H1 (cell line): ENCODE data around the gene UNC119B. TPM values are rescaled to one million over a fixed set of nuclear protein-coding genes. Genes with fewer than 3 reads are reported as not detected.

Source experiments
- CTCF ChIA-PET: fragments of 300-600 bp; sonication (Branson Sonifier 250); formaldehyde crosslinking; loops from one replicate; lab custom pipeline; 2021; ENCODE audit not compliant: partially characterized antibody; lab: Charles Lee
- POLR2A ChIA-PET: fragments of 300-600 bp; sonication (Branson Sonifier 250); formaldehyde crosslinking; loops from one replicate; lab custom pipeline; 2021; ENCODE audit warnings: inconsistent platforms; ENCODE audit not compliant: partially characterized antibody; lab: Charles Lee
- DNase-seq, 2 experiments: peaks; one replicate each; pipeline versions ENCODE4 v3.0.0 to v3.0.0-alpha.2; 2010 to 2022; ENCODE audit warnings: low spot score in 2 of 2, low read depth in 1 of 2, mixed read lengths in 1 of 2
- FAIRE-seq: peaks from 2 replicates; lab custom pipeline; 2011; peaks lifted over from hg19 to GRCh38; lab: Jason Lieb, UNC
- H2AFZ ChIP-seq: 2 replicates; pipeline ENCODE4 v1.8.1; 2012; ENCODE audit warnings: low read length, inconsistent platforms
- H2AK5ac ChIP-seq: 2 replicates; pipeline ENCODE4 v1.6.1; 2013; ENCODE audit warnings: low read depth, low read length
- H2BK120ac ChIP-seq: replicated peaks from 2 replicates; pipeline ENCODE3; 2013; ENCODE audit warnings: low read depth, low read length, inconsistent platforms
- H2BK12ac ChIP-seq: 2 replicates; pipeline ENCODE4 v1.6.1; 2013; ENCODE audit warnings: low read depth, low read length
- H2BK15ac ChIP-seq: 2 replicates; pipeline ENCODE4 v1.6.1; 2013; ENCODE audit warnings: low read length
- H2BK20ac ChIP-seq: 2 replicates; pipeline ENCODE4 v1.6.1; 2013; ENCODE audit warnings: low read length
- H2BK5ac ChIP-seq: 2 replicates; pipeline ENCODE4 v1.6.1; 2013; ENCODE audit warnings: low read depth, low read length
- H3K14ac ChIP-seq: 2 replicates; pipeline ENCODE4 v1.6.1; 2013; ENCODE audit warnings: inconsistent platforms; ENCODE audit not compliant: insufficient read length
- H3K18ac ChIP-seq: 2 replicates; pipeline ENCODE4 v1.6.1; 2013; ENCODE audit warnings: low read length; ENCODE audit errors: extremely low read depth
- H3K23ac ChIP-seq: 2 replicates; pipeline ENCODE4 v1.6.1; 2013; ENCODE audit warnings: inconsistent platforms; ENCODE audit not compliant: insufficient read length
- H3K23me2 ChIP-seq: 2 replicates; pipeline ENCODE4 v1.6.1; 2013; ENCODE audit warnings: low read depth, low read length
- H3K27ac ChIP-seq: 2 replicates; pipeline ENCODE4 v1.6.1; 2011; ENCODE audit warnings: low read depth, low read length, inconsistent platforms
- H3K27me3 ChIP-seq, 4 experiments: replicated peaks in 1 of 4; 1 replicate in 1 of 4; 2 replicates in 3 of 4; pipeline versions ENCODE4 v1.6.1 to v1.8.1; 2011 to 2013; ENCODE audit warnings: low read length in 3 of 4, mild to moderate bottlenecking in 3 of 4, inconsistent platforms in 2 of 4, mixed read lengths in 2 of 4, moderate library complexity in 1 of 4; ENCODE audit not compliant: control insufficient read depth in 3 of 4, insufficient read depth in 3 of 4; ENCODE audit errors: extremely low read depth in 1 of 4
- H3K36me3 ChIP-seq, 4 experiments: 2 replicates each; pipeline versions ENCODE4 v1.6.1 to v1.8.1; 2011 to 2013; ENCODE audit warnings: mild to moderate bottlenecking in 4 of 4, low read length in 3 of 4, moderate library complexity in 2 of 4, control low read depth in 1 of 4, inconsistent platforms in 1 of 4; ENCODE audit not compliant: insufficient read depth in 4 of 4, control insufficient read depth in 2 of 4
- H3K4ac ChIP-seq: replicated peaks from 2 replicates; pipeline ENCODE3; 2013; ENCODE audit warnings: low read length, low read depth, mixed read lengths, inconsistent platforms; ENCODE audit not compliant: insufficient read length
- H3K4me1 ChIP-seq, 4 experiments: replicated peaks in 1 of 4; 1 replicate in 1 of 4; 2 replicates in 3 of 4; pipeline versions ENCODE4 v1.6.1 to v1.8.1; 2011 to 2013; ENCODE audit warnings: low read length in 3 of 4, inconsistent platforms in 2 of 4, mixed read lengths in 1 of 4; ENCODE audit not compliant: insufficient read depth in 4 of 4, control insufficient read depth in 3 of 4
- H3K4me2 ChIP-seq, 2 experiments: 2 replicates each; pipeline versions ENCODE4 v1.6.1 to v1.8.1; 2011 to 2013; ENCODE audit warnings: low read depth in 2 of 2, low read length in 2 of 2, control low read depth in 1 of 2, inconsistent platforms in 1 of 2, mild to moderate bottlenecking in 1 of 2; ENCODE audit not compliant: insufficient read depth in 1 of 2
- H3K4me3 ChIP-seq, 4 experiments: fragments of 200-600, 300-600 bp in 1 of 4; sonication (generic), shearing (Covaris generic), sonication (Bioruptor Twin) in 1 of 4; 2 replicates each; pipeline versions ENCODE4 v1.5.1 to v1.8.1; 2011 to 2016; ENCODE audit warnings: low read length in 4 of 4, low read depth in 3 of 4, control low read depth in 2 of 4, inconsistent platforms in 2 of 4, mild to moderate bottlenecking in 2 of 4, mixed read lengths in 1 of 4, moderate library complexity in 1 of 4; ENCODE audit not compliant: insufficient read depth in 2 of 4; ENCODE audit errors: extremely low read depth in 1 of 4
- H3K56ac ChIP-seq: replicated peaks from 2 replicates; pipeline ENCODE3; 2013; ENCODE audit warnings: low read depth, mild to moderate bottlenecking, mixed read lengths, low read length, inconsistent platforms; ENCODE audit not compliant: insufficient read length
- H3K79me1 ChIP-seq: 2 replicates; pipeline ENCODE4 v1.6.1; 2013; ENCODE audit warnings: low read depth, low read length, control low read depth
- H3K79me2 ChIP-seq, 2 experiments: 2 replicates each; pipeline versions ENCODE4 v1.6.1 to v1.8.1; 2012 to 2013; ENCODE audit warnings: low read length in 2 of 2, mild to moderate bottlenecking in 2 of 2, inconsistent platforms in 1 of 2; ENCODE audit not compliant: insufficient read depth in 2 of 2, control insufficient read depth in 1 of 2
- H3K9ac ChIP-seq, 4 experiments: replicated peaks in 1 of 4; 1 replicate in 1 of 4; 2 replicates in 3 of 4; pipeline versions ENCODE4 v1.6.1 to v1.8.1; 2011 to 2013; ENCODE audit warnings: low read depth in 3 of 4, low read length in 3 of 4, control low read depth in 2 of 4, mild to moderate bottlenecking in 2 of 4, moderate library complexity in 2 of 4, inconsistent platforms in 1 of 4; ENCODE audit errors: extremely low read depth in 1 of 4
- H3K9me3 ChIP-seq, 2 experiments: 2 replicates each; pipeline versions ENCODE4 v1.6.1 to v1.8.1; 2012 to 2013; ENCODE audit warnings: mild to moderate bottlenecking in 2 of 2, moderate library complexity in 2 of 2, control low read depth in 1 of 2, inconsistent platforms in 1 of 2, low read depth in 1 of 2, low read length in 1 of 2, mixed read lengths in 1 of 2; ENCODE audit not compliant: insufficient read depth in 2 of 2
- H4K20me1 ChIP-seq, 2 experiments: replicated peaks in 1 of 2; 2 replicates each; pipeline versions ENCODE3 to v1.8.1; 2011 to 2013; ENCODE audit warnings: inconsistent platforms in 2 of 2, low read length in 2 of 2, mild to moderate bottlenecking in 1 of 2; ENCODE audit not compliant: insufficient read depth in 2 of 2, control insufficient read depth in 1 of 2
- H4K5ac ChIP-seq: 2 replicates; pipeline ENCODE4 v1.6.1; 2013; ENCODE audit warnings: low read length, low read depth, mixed read lengths, inconsistent platforms; ENCODE audit not compliant: insufficient read length
- H4K8ac ChIP-seq: 2 replicates; pipeline ENCODE4 v1.8.0; 2013; ENCODE audit warnings: mild to moderate bottlenecking, moderate library complexity, low read length, inconsistent platforms; ENCODE audit not compliant: insufficient read depth; ENCODE audit errors: extremely low read depth
- H4K91ac ChIP-seq: replicated peaks from 2 replicates; pipeline ENCODE3; 2013; ENCODE audit warnings: low read length, mixed read lengths, inconsistent platforms; ENCODE audit not compliant: insufficient read length
- CTBP2 ChIP-seq: IDR thresholded peaks from 2 replicates; pipeline ENCODE4 v1.7.0; 2011; ENCODE audit warnings: borderline replicate concordance, mild to moderate bottlenecking, moderate library complexity, mixed read lengths, low read length; ENCODE audit not compliant: insufficient read depth, insufficient read length
- CTCF ChIP-seq, 3 experiments: IDR thresholded peaks; 1 replicate in 2 of 3; 2 replicates in 1 of 3; pipeline versions ENCODE4 v1.5.1 to v1.6.1; 2011; ENCODE audit warnings: low read length in 3 of 3, mild to moderate bottlenecking in 3 of 3, inconsistent platforms in 2 of 3, low read depth in 1 of 3, moderate library complexity in 1 of 3; ENCODE audit not compliant: insufficient read depth in 1 of 3; ENCODE audit errors: control extremely low read depth in 1 of 3
- FOSL1 ChIP-seq: IDR thresholded peaks from 2 replicates; pipeline ENCODE4 v1.6.1; 2011; ENCODE audit warnings: mild to moderate bottlenecking, low read depth, low read length, moderate library complexity; ENCODE audit not compliant: insufficient read depth
- HDAC2 ChIP-seq, 2 experiments: fragments of 300-600 bp in 1 of 2; sonication (generic) in 1 of 2; IDR thresholded peaks; 2 replicates each; pipeline ENCODE4 v1.6.1; 2011 to 2012; ENCODE audit warnings: low read depth in 2 of 2, low read length in 2 of 2, mild to moderate bottlenecking in 2 of 2, moderate library complexity in 2 of 2, borderline replicate concordance in 1 of 2, inconsistent platforms in 1 of 2
- HDAC6 ChIP-seq: IDR thresholded peaks from one replicate; pipeline ENCODE4 v1.7.1; 2012; ENCODE audit warnings: low read depth, mild to moderate bottlenecking, inconsistent platforms, low read length, moderate library complexity
- KDM1A ChIP-seq: fragments of 200-600, 300-600 bp; sonication (generic); IDR thresholded peaks from 2 replicates; pipeline ENCODE4 v1.7.1; 2016; ENCODE audit warnings: mild to moderate bottlenecking, low read length, borderline replicate concordance
- KDM5A ChIP-seq: fragments of 200-600 bp; IDR thresholded peaks from 2 replicates; pipeline ENCODE4 v1.7.1; 2012; ENCODE audit warnings: mild to moderate bottlenecking, low read length, inconsistent platforms, mixed read lengths
- MAFK ChIP-seq: IDR thresholded peaks from 2 replicates; pipeline ENCODE4 v1.6.1; 2012; ENCODE audit warnings: low read depth, mild to moderate bottlenecking, improper control_type of control experiment, low read length
- NRF1 ChIP-seq: IDR thresholded peaks from 2 replicates; pipeline ENCODE4 v1.6.1; 2011; ENCODE audit warnings: mild to moderate bottlenecking, low read depth, low read length, improper control_type of control experiment
- SAP30 ChIP-seq: fragments of 300-600 bp; sonication (generic); IDR thresholded peaks from 2 replicates; pipeline ENCODE4 v1.7.1; 2012; ENCODE audit warnings: low read length, moderate library complexity, mild to moderate bottlenecking, inconsistent platforms; ENCODE audit not compliant: insufficient read depth, insufficient replicate concordance
- TBP ChIP-seq: IDR thresholded peaks from 2 replicates; pipeline ENCODE4 v1.6.1; 2011; ENCODE audit warnings: low read depth, low read length, improper control_type of control experiment
- WGBS, 2 experiments: shearing (Covaris generic) in 1 of 2; methylation state at CpG; one replicate each; pipeline versions ENCODE4 v1.1.6 to v1.1.7; 2013 to 2015; ENCODE audit warnings: low lambda C conversion rate in 2 of 2, mixed read lengths in 2 of 2, inconsistent platforms in 1 of 2, low coverage in 1 of 2, missing lambda C conversion rate in 1 of 2; ENCODE audit not compliant: insufficient replicate concordance in 2 of 2, insufficient coverage in 1 of 2, insufficient read length in 1 of 2; ENCODE audit errors: extremely low coverage in 1 of 2, missing lambda C conversion rate in 1 of 2; 5-methylcytosine and 5-hydroxymethylcytosine counted together
- polyA plus RNA-seq, 7 experiments: library from polyadenylated mRNA; depleted of rRNA in 3 of 7; stranded (reverse) in 5 of 7; unstranded in 2 of 7; fragments of >200 nt in 5 of 7; fragments of 200-250 nt in 2 of 7; gene quantifications; 1 replicate in 5 of 7; 2 replicates in 1 of 7; 4 replicates in 1 of 7; pipeline versions ENCODE4 v1.2.1 to v1.2.3, GENCODE V29; 2011 to 2013; ENCODE audit warnings: missing spikeins in 2 of 7, mixed read lengths in 2 of 7
- total RNA-seq: library from RNA; stranded (reverse); fragmentation: NEBNext Ultra II Directional; extraction: Animal tissue kit (Norgen Biotek cat#: 25700); gene quantifications from 2 replicates; pipeline ENCODE4 v1.2.1, GENCODE V29; 2021

UNC119B gene
- total and polyA plus RNA-seq, 2 of the 8 experiments (the other 6 are each of a cell fraction or from before 2014, with no cell fraction given): 40.5 to 50.1 TPM

- Histone ChIP-seq H3K4me3 (no peak overlapping the region), H4K91ac (no peak overlapping the region), H3K79me1 (no peaks in the 10 kb centered on the region), H3K9ac (no peak overlapping the region), H4K5ac (no peak overlapping the region), H2BK20ac (no peak overlapping the region), H3K27ac (no peak overlapping the region), H3K23me2 (no peaks in the 10 kb centered on the region), H3K14ac (no peak overlapping the region), H4K8ac (no peak overlapping the region), H3K56ac (no peak overlapping the region), H2AK5ac (no peak overlapping the region), H3K23ac (no peak overlapping the region), H3K27me3 (no peaks in the 10 kb centered on the region), H3K36me3 (peaks cover 6 to 45% (median 24%) of the 10 kb centered on the region in 4 experiments; a peak in 7 of 8 replicates), H2AFZ (no peak overlapping the region), H3K18ac (no peak overlapping the region), H2BK12ac (no peak overlapping the region), H3K4me2 (no peak overlapping the region), H2BK120ac (no peak overlapping the region), H2BK15ac (no peak overlapping the region), H4K20me1 (peaks cover 0 to 2% of the 10 kb centered on the region in 2 experiments), H3K9me3 (no peaks in the 10 kb centered on the region), H3K79me2 (no peaks in the 10 kb centered on the region), H2BK5ac (no peak overlapping the region), H3K4ac (no peak overlapping the region), H3K4me1 (peaks cover 0 to 10% (median 4%) of the 10 kb centered on the region in 4 experiments; a peak in 4 of 7 replicates)
- ChIA-PET CTCF (interaction anchor here (0.5 to 2.3 kb wide), 5 partner anchors 19 to 1080 kb away, joined by 3 to 6 read pairs (median 3); no protein-coding TSS in a partner anchor), POLR2A (no interaction called here)
- WGBS, 2 experiments: 68% methylated on average over 3 of the region's 3 CpGs; no CpG with 5 or more reads in 1 of the 2 experiments
- FAIRE-seq: no peak
- DNase-seq: no peak
- TF ChIP-seq SAP30 (no peak), MAFK (no peak), TBP (no peak), KDM1A (no peak), HDAC2 (IDR thresholded peaks at IDR 0.05; ENCODE audit: borderline replicate concordance in 1 of 2, low read depth in 2 of 2, low read length in 2 of 2) (no peak), KDM5A (no peak), FOSL1 (no peak), CTBP2 (no peak), HDAC6 (no peak), NRF1 (no peak), CTCF (IDR thresholded peaks at IDR 0.05; ENCODE audit: control extremely low read depth in 1 of 3, insufficient read depth in 1 of 3, low read depth in 1 of 3, low read length in 3 of 3) (no peak)
Measured at GRCh38 chr12:120763250-120763649, 53.0 kb downstream of the UNC119B start.
